Breast epithelium (tissue), 4 donors: ENCODE results near the gene LMTK3. TPM values are rescaled to one million over a fixed set of nuclear protein-coding genes. Genes with fewer than 3 reads are reported as not detected.

Experiments
- DNase-seq, 2 donors: peaks; one replicate each; pipeline ENCODE4 v3.0.0-alpha.2; 2019; ENCODE audit warnings: low spot score in 2 of 2
- H3K27ac ChIP-seq, 2 donors: fragments of 200-600 bp; sonication (generic) in 1 of 2; one replicate each; pipeline ENCODE4 v1.5.1; 2016 to 2019; ENCODE audit warnings: mild to moderate bottlenecking in 1 of 2
- H3K27me3 ChIP-seq, 2 donors: fragments of 200-600 bp; sonication (generic) in 1 of 2; one replicate each; pipeline versions ENCODE4 v1.5.1 to v1.6.0; 2017 to 2019; ENCODE audit warnings: control low read depth in 1 of 2, mild to moderate bottlenecking in 1 of 2
- H3K36me3 ChIP-seq: fragments of 200-600 bp; one replicate; pipeline ENCODE4 v1.5.1; 2019
- H3K4me1 ChIP-seq, 2 donors: fragments of 200-600 bp; sonication (generic); one replicate each; pipeline ENCODE4 v1.5.1; 2016 to 2019; ENCODE audit warnings: control low read depth in 1 of 2
- H3K4me3 ChIP-seq, 3 donors: fragments of 200-600 bp; sonication (generic); 1 replicate in 2 of 3; 2 replicates in 1 of 3; pipeline ENCODE4 v1.5.1; 2016 to 2019; ENCODE audit warnings: mild to moderate bottlenecking in 3 of 3, moderate library complexity in 2 of 3
- H3K9me3 ChIP-seq, 2 donors: fragments of 200-600 bp; sonication (generic) in 1 of 2; one replicate each; pipeline ENCODE4 v1.5.1; 2016 to 2019; ENCODE audit warnings: control low read depth in 1 of 2
- CTCF ChIP-seq, 3 donors: fragments of 450-650 bp; IDR thresholded peaks; one replicate each; pipeline ENCODE4 v1.5.1; 2016 to 2017; ENCODE audit warnings: antibody characterized with exemption in 3 of 3, mild to moderate bottlenecking in 3 of 3, moderate library complexity in 3 of 3
- POLR2A ChIP-seq: fragments of 450-650 bp; IDR thresholded peaks from one replicate; pipeline ENCODE4 v1.6.1; 2016; ENCODE audit warnings: antibody characterized with exemption, mild to moderate bottlenecking, moderate library complexity
- POLR2AphosphoS5 ChIP-seq, 3 donors: sonication (generic); formaldehyde crosslinking; IDR thresholded peaks; one replicate each; pipeline ENCODE4 v1.6.1; 2017; ENCODE audit warnings: antibody characterized with exemption in 3 of 3
- intact Hi-C: fragments of 100-400 bp; cut with DNase I; formaldehyde crosslinking; loops from one replicate; pipeline ENCODE4 v1.15.1; 2023; ENCODE audit warnings: low total_unique reads
- total RNA-seq, 3 donors: library from RNA; depleted of rRNA; stranded (reverse); fragments of >200 nt; gene quantifications; one replicate each; pipeline ENCODE4 v1.1.0, GENCODE V29; 2016

Gene LMTK3
- total RNA-seq, 3 donors from 2014 or later = 1.3 to 2.9 TPM; not detected in 1

- Histone ChIP-seq H3K9me3 (no peaks in the 10 kb centered on the region), H3K4me3 (no peak overlapping the region), H3K36me3 (no peaks in the 10 kb centered on the region), H3K27me3 (no peaks in the 10 kb centered on the region), H3K4me1 (peaks cover 3 to 5% of the 10 kb centered on the region in 2 donors), H3K27ac (no peak overlapping the region)
- intact Hi-C loops = no loop called here
- TF ChIP-seq POLR2AphosphoS5 (IDR thresholded peaks at IDR 0.05) (no peak), CTCF (IDR thresholded peaks at IDR 0.05) (no peak)
- no peak for DNase-seq
These were observed 26.6 kb downstream of the LMTK3 start for GRCh38 chr19:48484931-48485612.

- no peak for DNase-seq
- no peak for TF ChIP-seq POLR2AphosphoS5 (IDR thresholded peaks at IDR 0.05)
- no peak for TF ChIP-seq CTCF (IDR thresholded peaks at IDR 0.05)
- no peak for TF ChIP-seq POLR2A
- no peak overlapping the region for H3K4me3 ChIP-seq
These were observed 27.3 kb downstream of the LMTK3 start for GRCh38 chr19:48484247-48484893.

GRCh38 chr19:48483301-48483700 is 28.3 kb downstream of the LMTK3 start:
- peaks cover 3 to 5% of the 10 kb centered on the region in 2 donors for H3K4me1 ChIP-seq
- H3K36me3 ChIP-seq = no peaks in the 10 kb centered on the region
- no peaks in the 10 kb centered on the region for H3K27me3 ChIP-seq
- no peak overlapping the region for H3K4me3 ChIP-seq
- H3K27ac ChIP-seq = no peak overlapping the region
- no peaks in the 10 kb centered on the region for H3K9me3 ChIP-seq
- intact Hi-C loops = no loop called here
- TF ChIP-seq POLR2AphosphoS5 (IDR thresholded peaks at IDR 0.05) (no peak), POLR2A (no peak), CTCF (IDR thresholded peaks at IDR 0.05) (no peak)
- no peak for DNase-seq

More at GRCh38 chr19:48484247-48484893, 27.3 kb downstream of the LMTK3 start:
- Histone ChIP-seq H3K4me1 (peaks cover 3 to 5% of the 10 kb centered on the region in 2 donors), H3K27me3 (no peaks in the 10 kb centered on the region), H3K27ac (no peak overlapping the region), H3K9me3 (no peaks in the 10 kb centered on the region), H3K36me3 (no peaks in the 10 kb centered on the region)
- intact Hi-C loops = no loop called here

- Histone ChIP-seq H3K27me3 (no peaks in the 10 kb centered on the region), H3K36me3 (no peaks in the 10 kb centered on the region), H3K9me3 (no peaks in the 10 kb centered on the region), H3K27ac (peak overlapping the region; percentile 51 to 67), H3K4me1 (no peaks in the 10 kb centered on the region), H3K4me3 (no peak overlapping the region)
- intact Hi-C loops = no loop called here
- DNase-seq = no peak
- no peak for TF ChIP-seq CTCF (IDR thresholded peaks at IDR 0.05)
- TF ChIP-seq POLR2AphosphoS5 (IDR thresholded peaks at IDR 0.05) = no peak
- TF ChIP-seq POLR2A = no peak
These were observed 29.6 kb downstream of the LMTK3 start for GRCh38 chr19:48481846-48482639.
